ENCODE measurements around the gene DPP7.

DNA sequence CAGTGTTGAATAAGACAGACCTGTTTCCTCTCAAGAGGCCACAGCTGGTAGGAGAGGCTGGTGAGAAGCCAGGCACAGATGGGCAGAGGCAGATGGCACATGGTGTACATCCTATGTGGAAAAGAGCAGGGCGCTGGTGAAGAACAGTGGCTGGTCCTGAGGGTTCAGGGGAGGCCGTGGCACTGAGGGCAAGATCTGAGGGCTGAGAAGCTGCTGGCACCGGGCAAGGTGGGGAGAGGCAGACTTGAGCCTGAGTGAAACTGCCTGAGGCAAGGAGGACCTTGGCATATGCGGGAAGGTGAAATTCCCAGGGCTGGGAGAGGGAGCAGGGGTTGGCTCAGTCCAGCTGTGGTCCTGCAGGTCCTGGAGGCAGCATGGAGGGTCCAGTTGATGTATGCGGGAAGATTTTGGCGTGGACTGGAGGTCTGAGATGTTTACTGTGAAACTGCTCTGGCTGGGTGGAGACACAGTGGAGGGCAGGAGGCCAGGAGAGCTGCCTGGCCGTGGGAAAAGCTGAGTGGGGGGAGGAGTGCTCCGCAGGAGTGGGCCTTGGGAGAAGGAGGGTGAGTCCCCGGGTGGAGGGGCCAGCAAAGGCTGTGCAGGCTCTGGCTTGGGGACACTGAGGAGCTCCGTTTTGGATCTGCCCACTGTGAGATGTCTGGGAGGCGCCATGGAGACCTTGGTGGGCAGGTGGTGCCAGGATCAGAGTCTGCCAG lies 25.1 kb downstream of the DPP7 start:
- TF ChIP-seq EZH2 (IDR thresholded peaks at IDR 0.05; ENCODE audit: insufficient read depth, poor library complexity, severe bottlenecking) (no peak), EZH2phosphoT487 (IDR thresholded peaks at IDR 0.05; ENCODE audit: insufficient read depth, low read depth) (no peak)

All from GM23248 (cell line).